HEK293 (cell line): ENCODE results near the gene C19orf44.

Experiments used
- CTCF ChIA-PET: fragments of 350-600 bp; formaldehyde crosslinking; extraction: SDS; loops from one replicate; lab custom pipeline; 2021; ENCODE audit warnings: antibody characterized with exemption; lab: Yijun Ruan, JAX
- POLR2A ChIA-PET: fragments of 300-600 bp; formaldehyde crosslinking; extraction: SDS; loops from one replicate; lab custom pipeline; 2020; ENCODE audit warnings: antibody characterized with exemption, inconsistent platforms; lab: Yijun Ruan, JAX
- H3K27ac ChIP-seq: fragments of 200-500 bp; sonication (Bioruptor generic); 2 replicates; pipeline ENCODE4 v1.5.1; 2014; ENCODE audit warnings: low read depth, low read length, control low read depth, inconsistent platforms; ENCODE audit errors: extremely low read depth
- H3K36me3 ChIP-seq, 2 experiments: fragments of 200-500 bp in 1 of 2; sonication (Bioruptor generic) in 1 of 2; 1 replicate in 1 of 2; 2 replicates in 1 of 2; pipeline ENCODE4 v1.5.1; 2014 to 2017; ENCODE audit warnings: inconsistent platforms in 2 of 2, low read length in 2 of 2; ENCODE audit not compliant: control insufficient read depth in 2 of 2, insufficient read depth in 1 of 2
- H3K4me1 ChIP-seq: fragments of 200-500 bp; sonication (Bioruptor generic); 2 replicates; pipeline ENCODE4 v1.5.1; 2014; ENCODE audit warnings: mild to moderate bottlenecking, low read length, inconsistent platforms; ENCODE audit not compliant: control insufficient read depth, insufficient read depth
- H3K4me3 ChIP-seq: 2 replicates; pipeline ENCODE4 v1.5.1; 2011; ENCODE audit warnings: low read depth, mild to moderate bottlenecking, control low read depth, low read length, moderate library complexity
- H3K9me3 ChIP-seq: fragments of 200-500 bp; sonication (Bioruptor generic); 2 replicates; pipeline ENCODE4 v1.5.1; 2014; ENCODE audit warnings: low read depth, low read length, inconsistent platforms; ENCODE audit not compliant: control insufficient read depth, insufficient read depth
- AEBP2 ChIP-seq: fragments of 450-650 bp; formaldehyde crosslinking; IDR thresholded peaks from 2 replicates; pipeline ENCODE4 v1.5.1; 2016; ENCODE audit warnings: missing biosample characterization, missing genetic modification characterization, borderline replicate concordance
- BCL6B ChIP-seq: fragments of 450-650 bp; formaldehyde crosslinking; IDR thresholded peaks from 2 replicates; pipeline ENCODE4 v1.5.1; 2017; ENCODE audit warnings: missing biosample characterization, missing genetic modification characterization
- GLIS1 ChIP-seq: fragments of 450-650 bp; formaldehyde crosslinking; IDR thresholded peaks from 2 replicates; pipeline ENCODE4 v1.5.1; 2016; ENCODE audit warnings: missing biosample characterization, missing genetic modification characterization
- GLIS2 ChIP-seq: fragments of 450-650 bp; formaldehyde crosslinking; IDR thresholded peaks from 2 replicates; pipeline ENCODE4 v1.5.1; 2016; ENCODE audit warnings: missing biosample characterization, missing genetic modification characterization
- HOXC10 ChIP-seq: sonication (generic); formaldehyde crosslinking; IDR thresholded peaks from 2 replicates; pipeline ENCODE4 v1.8.1; 2023; ENCODE audit warnings: mild to moderate bottlenecking, missing genetic modification reagents
- KLF1 ChIP-seq: fragments of 450-650 bp; formaldehyde crosslinking; IDR thresholded peaks from 2 replicates; pipeline ENCODE4 v1.5.1; 2016; ENCODE audit warnings: missing biosample characterization, missing genetic modification characterization
- KLF16 ChIP-seq: fragments of 450-650 bp; formaldehyde crosslinking; IDR thresholded peaks from 2 replicates; pipeline ENCODE4 v1.5.1; 2017; ENCODE audit warnings: missing biosample characterization, missing genetic modification characterization
- KLF17 ChIP-seq: fragments of 450-650 bp; formaldehyde crosslinking; IDR thresholded peaks from 2 replicates; pipeline ENCODE4 v1.5.1; 2016; ENCODE audit warnings: missing biosample characterization, missing genetic modification characterization
- PATZ1 ChIP-seq: fragments of 450-650 bp; formaldehyde crosslinking; IDR thresholded peaks from 2 replicates; pipeline ENCODE4 v1.5.1; 2016; ENCODE audit warnings: missing biosample characterization, missing genetic modification characterization
- SP3 ChIP-seq: fragments of 450-650 bp; formaldehyde crosslinking; IDR thresholded peaks from 2 replicates; pipeline ENCODE4 v1.5.1; 2016; ENCODE audit warnings: missing biosample characterization, missing genetic modification characterization
- SP7 ChIP-seq: fragments of 450-650 bp; formaldehyde crosslinking; IDR thresholded peaks from 2 replicates; pipeline ENCODE4 v1.5.1; 2016; ENCODE audit warnings: missing biosample characterization, missing genetic modification characterization
- ZBTB26 ChIP-seq: fragments of 450-650 bp; formaldehyde crosslinking; optimal IDR thresholded peaks from 2 replicates; pipeline ENCODE3; 2016; ENCODE audit warnings: missing biosample characterization, mild to moderate bottlenecking, missing genetic modification characterization
- ZBTB48 ChIP-seq: fragments of 450-650 bp; formaldehyde crosslinking; IDR thresholded peaks from 2 replicates; pipeline ENCODE4 v1.5.1; 2016; ENCODE audit warnings: missing biosample characterization, missing genetic modification characterization
- ZBTB8A ChIP-seq: fragments of 450-650 bp; formaldehyde crosslinking; IDR thresholded peaks from 2 replicates; pipeline ENCODE4 v1.5.1; 2016; ENCODE audit warnings: missing biosample characterization, missing genetic modification characterization
- ZFHX2 ChIP-seq: fragments of 450-650 bp; formaldehyde crosslinking; conservative IDR thresholded peaks from 2 replicates; pipeline ENCODE4 v1.5.1; 2016; ENCODE audit warnings: missing biosample characterization, missing genetic modification characterization
- ZFP69B ChIP-seq: fragments of 450-650 bp; formaldehyde crosslinking; IDR thresholded peaks from 2 replicates; pipeline ENCODE4 v1.5.1; 2016; ENCODE audit warnings: missing biosample characterization, missing genetic modification characterization
- ZNF114 ChIP-seq: fragments of 450-650 bp; formaldehyde crosslinking; IDR thresholded peaks from 2 replicates; pipeline ENCODE4 v1.5.0; 2017; ENCODE audit warnings: missing biosample characterization, missing genetic modification characterization
- ZNF133 ChIP-seq: fragments of 450-650 bp; formaldehyde crosslinking; IDR thresholded peaks from 2 replicates; pipeline ENCODE4 v1.5.1; 2016; ENCODE audit warnings: missing biosample characterization, missing genetic modification characterization
- ZNF148 ChIP-seq: fragments of 450-650 bp; formaldehyde crosslinking; IDR thresholded peaks from 2 replicates; pipeline ENCODE4 v1.5.0; 2017; ENCODE audit warnings: missing biosample characterization, missing genetic modification characterization, borderline replicate concordance
- ZNF175 ChIP-seq: fragments of 450-650 bp; formaldehyde crosslinking; IDR thresholded peaks from 2 replicates; pipeline ENCODE4 v1.5.1; 2016; ENCODE audit warnings: missing biosample characterization, missing genetic modification characterization
- ZNF341 ChIP-seq: fragments of 450-650 bp; formaldehyde crosslinking; IDR thresholded peaks from 2 replicates; pipeline ENCODE4; 2016; ENCODE audit warnings: low read depth, missing biosample characterization, missing genetic modification characterization
- ZNF394 ChIP-seq: fragments of 450-650 bp; formaldehyde crosslinking; IDR thresholded peaks from 2 replicates; pipeline ENCODE4 v1.5.1; 2016; ENCODE audit warnings: missing biosample characterization, missing genetic modification characterization, mild to moderate bottlenecking, moderate library complexity, borderline replicate concordance
- ZNF501 ChIP-seq: fragments of 450-650 bp; formaldehyde crosslinking; IDR thresholded peaks from 2 replicates; pipeline ENCODE4 v1.5.1; 2016; ENCODE audit warnings: missing biosample characterization, missing genetic modification characterization
- ZNF76 ChIP-seq: fragments of 450-650 bp; formaldehyde crosslinking; IDR thresholded peaks from 2 replicates; pipeline ENCODE4; 2016; ENCODE audit warnings: low read depth, missing biosample characterization, missing genetic modification characterization, borderline replicate concordance
- ZSCAN5A ChIP-seq: fragments of 450-650 bp; formaldehyde crosslinking; IDR thresholded peaks from 2 replicates; pipeline ENCODE4 v1.5.1; 2016; ENCODE audit warnings: missing biosample characterization, missing genetic modification characterization

The C19orf44 gene

GRCh38 chr19:16542045-16542909 lies 46.1 kb downstream of the C19orf44 start, which contains the start of gene CHERP:
TSS of gene CHERP (minus strand) at chr19:16542437. CDS start at chr19:16542378, 59 bp downstream.
- Histone ChIP-seq H3K4me3 (peak within 1 kb of the TSS; percentile 96), H3K9me3 (no peaks in the 10 kb centered on the region), H3K27ac (peak within 1 kb of the TSS; percentile 78), H3K4me1 (peaks cover 2% of the 10 kb centered on the region; the same call in 1 of the 2 replicates), H3K36me3 (peaks cover 24 to 39% of the 10 kb centered on the region in 2 experiments; a peak in 2 of 3 replicates)
- CTCF ChIA-PET: no interaction called here
- POLR2A ChIA-PET: interaction anchor here (0.6 to 1.4 kb wide), 5 partner anchors 27 to 118 kb away, joined by 3 to 7 read pairs (median 3); partner anchors contain the start of genes MED26, SLC35E1 and SMIM7
- TF ChIP-seq GLIS1 (tag by site-specific recombination): peak; percentile 75
- TF ChIP-seq PATZ1: peak; percentile 21
- no peak for TF ChIP-seq HOXC10 (CRISPR knock-in tag)
- 0 out of 2 replicates have a peak, but pooled peaks have one; percentile 33 for TF ChIP-seq ZFHX2 (tag by site-specific recombination)
- peak; percentile 99 for TF ChIP-seq ZBTB26 (tag by site-specific recombination)
- TF ChIP-seq AEBP2 (tag by site-specific recombination): no peak
- TF ChIP-seq ZNF394 (tag by site-specific recombination): peak; percentile 11; the same call in 1 of the 2 replicates
- 0 out of 2 replicates have a peak, but pooled peaks have one; percentile 27 for TF ChIP-seq ZNF501 (tag by site-specific recombination)
- 0 out of 2 replicates have a peak, but pooled peaks have one; percentile 18 for TF ChIP-seq ZBTB48 (tag by site-specific recombination)
- TF ChIP-seq ZNF76 (tag by site-specific recombination): peak; percentile 83
- peak; percentile 30; the same call in 1 of the 2 replicates for TF ChIP-seq KLF1
- peak; percentile 86 for TF ChIP-seq SP3
- 0 out of 2 replicates have a peak, but pooled peaks have one; percentile 57 for TF ChIP-seq ZSCAN5A (tag by site-specific recombination)
- TF ChIP-seq BCL6B (tag by site-specific recombination): no peak
- TF ChIP-seq ZNF148 (tag by site-specific recombination): no peak
- TF ChIP-seq ZNF114 (tag by site-specific recombination): no peak
- peak; percentile 58; the same call in 1 of the 2 replicates for TF ChIP-seq ZFP69B (tag by site-specific recombination)
- TF ChIP-seq ZNF341 (tag by site-specific recombination): peak; percentile 35; the same call in 1 of the 2 replicates
- peak; percentile 54; the same call in 1 of the 2 replicates for TF ChIP-seq SP7 (tag by site-specific recombination)
- TF ChIP-seq GLIS2 (tag by site-specific recombination): peak; percentile 79
- peak; percentile 67; the same call in 1 of the 2 replicates for TF ChIP-seq KLF16 (tag by site-specific recombination)
- TF ChIP-seq KLF17 (tag by site-specific recombination): peak; percentile 48; the same call in 1 of the 2 replicates
- no peak for TF ChIP-seq ZNF175 (tag by site-specific recombination)
- TF ChIP-seq ZNF133 (tag by site-specific recombination): peak; percentile 13; the same call in 1 of the 2 replicates
- TF ChIP-seq ZBTB8A (tag by site-specific recombination): peak; percentile 19; the same call in 1 of the 2 replicates
